K562 (cell line): ENCODE data around the gene AGO4. TPM values are rescaled to one million over a fixed set of nuclear protein-coding genes. Genes with fewer than 3 reads are reported as not detected.

Experiments used
- CXXC5 ChIP-seq: fragments of 250-450 bp; sonication (Bioruptor Pico); IDR thresholded peaks from 2 replicates; pipeline ENCODE4 v1.8.0; 2022; ENCODE audit warnings: inconsistent platforms, mild to moderate bottlenecking, moderate library complexity
- ELF4 ChIP-seq: fragments of 450-650 bp; formaldehyde crosslinking; IDR thresholded peaks from 2 replicates; pipeline ENCODE4 v1.4.0; 2022; ENCODE audit warnings: missing genetic modification characterization
- ESRRB ChIP-seq: fragments of 250-450 bp; sonication (Bioruptor Pico); IDR thresholded peaks from 2 replicates; pipeline ENCODE4 v1.5.0; 2020; ENCODE audit warnings: mild to moderate bottlenecking, moderate library complexity, borderline replicate concordance
- GABPA ChIP-seq: fragments of 200-800 bp; sonication (Bioruptor generic); conservative IDR thresholded peaks from 2 replicates; pipeline ENCODE4 v1.6.1; 2016; ENCODE audit warnings: low read depth, missing genetic modification characterization, missing compliant biosample characterization
- GTF2E2 ChIP-seq: fragments of 200-800 bp; sonication (Bioruptor generic); IDR thresholded peaks from 2 replicates; pipeline ENCODE4 v1.6.1; 2016; ENCODE audit warnings: missing genetic modification characterization, missing compliant biosample characterization
- HNRNPL ChIP-seq: fragments of 200-400 bp; formaldehyde crosslinking; IDR thresholded peaks from 2 replicates; pipeline ENCODE4 v1.6.1; 2017; ENCODE audit warnings: low read depth, mild to moderate bottlenecking, low read length
- LARP7 ChIP-seq: fragments of 450-650 bp; IDR thresholded peaks from 2 replicates; pipeline ENCODE4 v1.6.1; 2016
- MEF2A ChIP-seq: IDR thresholded peaks from 2 replicates; pipeline ENCODE4 v1.6.1; 2011; ENCODE audit warnings: low read depth, mild to moderate bottlenecking, low read length, moderate library complexity; ENCODE audit not compliant: control insufficient read depth
- MTF1 ChIP-seq: fragments of 250-450 bp; sonication (Bioruptor Pico); IDR thresholded peaks from 2 replicates; pipeline ENCODE4 v1.9.0; 2021; ENCODE audit warnings: moderate library complexity, mild to moderate bottlenecking, inconsistent platforms, borderline replicate concordance
- NFE2 ChIP-seq: IDR thresholded peaks from 2 replicates; pipeline ENCODE4 v1.6.1; 2014; ENCODE audit warnings: antibody characterized with exemption, low read depth
- OTX1 ChIP-seq: fragments of 450-650 bp; formaldehyde crosslinking; IDR thresholded peaks from 2 replicates; pipeline ENCODE4 v1.4.0; 2022; ENCODE audit warnings: mild to moderate bottlenecking
- SAFB2 ChIP-seq: fragments of 200-400 bp; formaldehyde crosslinking; IDR thresholded peaks from 2 replicates; pipeline ENCODE4 v1.6.1; 2018; ENCODE audit warnings: borderline replicate concordance, low read length, low read depth, moderate library complexity; ENCODE audit not compliant: severe bottlenecking
- SIX5 ChIP-seq, 2 experiments: IDR thresholded peaks; 2 replicates each; pipeline ENCODE4 v1.6.1; 2011; ENCODE audit warnings: low read length in 2 of 2, borderline replicate concordance in 1 of 2, low read depth in 1 of 2, mild to moderate bottlenecking in 1 of 2, moderate library complexity in 1 of 2; ENCODE audit not compliant: insufficient read depth in 1 of 2
- TFAM ChIP-seq: fragments of 250-450 bp; sonication (Bioruptor Pico); conservative IDR thresholded peaks from 2 replicates; pipeline ENCODE4 v1.5.0; 2021; ENCODE audit warnings: mild to moderate bottlenecking, moderate library complexity
- XRCC3 ChIP-seq: fragments of 450-650 bp; IDR thresholded peaks from 2 replicates; pipeline ENCODE4 v1.6.1; 2017; ENCODE audit warnings: mild to moderate bottlenecking, moderate library complexity
- ZFX ChIP-seq: sonication (generic); formaldehyde crosslinking; IDR thresholded peaks from 2 replicates; pipeline ENCODE4 v1.8.0; 2022; ENCODE audit warnings: mild to moderate bottlenecking, missing genetic modification reagents, moderate library complexity
- ZNF23 ChIP-seq: fragments of 250-450 bp; sonication (Bioruptor Pico); IDR thresholded peaks from 2 replicates; pipeline ENCODE4 v1.4.0; 2020; ENCODE audit warnings: mild to moderate bottlenecking
- ZNF668 ChIP-seq: fragments of 250-450 bp; sonication (Bioruptor Pico); IDR thresholded peaks from 2 replicates; pipeline ENCODE4 v1.8.0; 2022; ENCODE audit warnings: mild to moderate bottlenecking, inconsistent platforms
- polyA plus RNA-seq, 8 experiments: library from polyadenylated mRNA; depleted of rRNA in 4 of 8; stranded (reverse) in 5 of 8; unstranded in 3 of 8; fragments of >200 nt; fragmentation: Nextera tagmentation in 2 of 8; fragmentation: Illumina TruSeq in 1 of 8; extraction: Ambion mirVana in 2 of 8; extraction: Trizol in 1 of 8; gene quantifications; 2 replicates each; pipeline versions ENCODE4 v1.2.1 to v1.2.3, GENCODE V29; 2011 to 2014; ENCODE audit warnings: inconsistent platforms in 1 of 8, missing spikeins in 1 of 8
- total RNA-seq, 7 experiments: library from RNA; depleted of rRNA in 6 of 7; stranded (reverse); fragments of >200 nt in 6 of 7; fragmentation: Illumina TruSeq in 2 of 7; extraction: Trizol in 2 of 7; gene quantifications; 2 replicates each; pipeline versions ENCODE4 v1.2.1 to v1.2.3, GENCODE V29; 2011 to 2021; ENCODE audit warnings: low replicate concordance in 1 of 7
- TF ChIP-seq, protein P1 (sequence below): fragments of 450-650 bp; IDR thresholded peaks from 2 replicates; pipeline ENCODE4 v1.6.1; 2014; ENCODE audit warnings: low read depth, mild to moderate bottlenecking, moderate library complexity, borderline replicate concordance
- TF ChIP-seq, protein P2 (sequence below), 2 experiments: fragments of 150-350 bp in 1 of 2; IDR thresholded peaks; 2 replicates each; pipeline ENCODE4 v1.6.1; 2012 to 2016; ENCODE audit warnings: low read depth in 2 of 2, low read length in 2 of 2, mild to moderate bottlenecking in 1 of 2, moderate library complexity in 1 of 2
- TF ChIP-seq, protein P3 (sequence below): fragments of 250-450 bp; sonication (Bioruptor Pico); IDR thresholded peaks from 2 replicates; pipeline ENCODE4 v1.4.0; 2020; ENCODE audit warnings: mild to moderate bottlenecking, moderate library complexity

AGO4 gene
- total and polyA plus RNA-seq, 9 of the 15 experiments (the other 6 are each of a cell fraction or from before 2014, with no cell fraction given), result 1.3 to 10.5 (median 6.5) TPM

DNA sequence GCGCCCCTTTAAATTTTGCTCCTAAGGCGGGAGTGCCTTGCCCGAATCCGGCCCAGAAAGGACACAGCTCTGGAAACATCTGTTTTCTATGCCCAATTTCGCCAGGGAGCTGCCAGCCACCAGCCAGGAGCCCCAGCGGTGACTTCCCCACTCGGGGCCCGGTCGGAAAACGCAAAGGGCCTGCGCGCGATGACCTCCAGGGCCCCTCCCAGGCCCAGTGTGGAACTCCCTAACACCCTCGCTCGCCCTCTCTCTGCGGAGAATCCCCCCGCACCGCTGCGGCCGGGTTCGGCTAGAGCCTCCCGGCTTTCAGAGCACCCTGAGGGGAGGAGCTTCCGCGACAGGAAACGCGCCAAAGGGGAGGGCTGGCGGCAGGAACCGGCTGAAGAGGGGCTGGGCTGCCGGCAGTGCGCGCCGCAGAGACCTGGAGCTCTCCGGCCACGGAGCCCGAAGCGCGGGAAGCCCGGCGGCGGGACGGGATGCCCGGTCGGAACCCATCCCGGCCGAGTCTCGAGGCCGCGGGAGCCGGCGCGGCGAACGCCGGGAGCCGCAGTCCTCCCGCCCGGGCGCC lies 38.5 kb upstream of the AGO4 start (continued):
- TF ChIP-seq TFAM, result no peak
- TF ChIP-seq NFE2, result no peak
- peak; percentile 75 for TF ChIP-seq CXXC5 (CRISPR knock-in tag)
- TF ChIP-seq, protein P1, sequence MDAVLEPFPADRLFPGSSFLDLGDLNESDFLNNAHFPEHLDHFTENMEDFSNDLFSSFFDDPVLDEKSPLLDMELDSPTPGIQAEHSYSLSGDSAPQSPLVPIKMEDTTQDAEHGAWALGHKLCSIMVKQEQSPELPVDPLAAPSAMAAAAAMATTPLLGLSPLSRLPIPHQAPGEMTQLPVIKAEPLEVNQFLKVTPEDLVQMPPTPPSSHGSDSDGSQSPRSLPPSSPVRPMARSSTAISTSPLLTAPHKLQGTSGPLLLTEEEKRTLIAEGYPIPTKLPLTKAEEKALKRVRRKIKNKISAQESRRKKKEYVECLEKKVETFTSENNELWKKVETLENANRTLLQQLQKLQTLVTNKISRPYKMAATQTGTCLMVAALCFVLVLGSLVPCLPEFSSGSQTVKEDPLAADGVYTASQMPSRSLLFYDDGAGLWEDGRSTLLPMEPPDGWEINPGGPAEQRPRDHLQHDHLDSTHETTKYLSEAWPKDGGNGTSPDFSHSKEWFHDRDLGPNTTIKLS, result no peak
- peak; percentile 89 for TF ChIP-seq GABPA
- TF ChIP-seq ZFX, result peak; percentile 97
- no peak for TF ChIP-seq LARP7
- TF ChIP-seq SIX5 (IDR thresholded peaks at IDR 0.05; ENCODE audit: borderline replicate concordance in 1 of 2, insufficient read depth in 1 of 2, low read depth in 1 of 2, low read length in 2 of 2), result no peak
- no peak for TF ChIP-seq OTX1 (CRISPR knock-in tag)
- no peak for TF ChIP-seq MEF2A
- TF ChIP-seq, protein P2, sequence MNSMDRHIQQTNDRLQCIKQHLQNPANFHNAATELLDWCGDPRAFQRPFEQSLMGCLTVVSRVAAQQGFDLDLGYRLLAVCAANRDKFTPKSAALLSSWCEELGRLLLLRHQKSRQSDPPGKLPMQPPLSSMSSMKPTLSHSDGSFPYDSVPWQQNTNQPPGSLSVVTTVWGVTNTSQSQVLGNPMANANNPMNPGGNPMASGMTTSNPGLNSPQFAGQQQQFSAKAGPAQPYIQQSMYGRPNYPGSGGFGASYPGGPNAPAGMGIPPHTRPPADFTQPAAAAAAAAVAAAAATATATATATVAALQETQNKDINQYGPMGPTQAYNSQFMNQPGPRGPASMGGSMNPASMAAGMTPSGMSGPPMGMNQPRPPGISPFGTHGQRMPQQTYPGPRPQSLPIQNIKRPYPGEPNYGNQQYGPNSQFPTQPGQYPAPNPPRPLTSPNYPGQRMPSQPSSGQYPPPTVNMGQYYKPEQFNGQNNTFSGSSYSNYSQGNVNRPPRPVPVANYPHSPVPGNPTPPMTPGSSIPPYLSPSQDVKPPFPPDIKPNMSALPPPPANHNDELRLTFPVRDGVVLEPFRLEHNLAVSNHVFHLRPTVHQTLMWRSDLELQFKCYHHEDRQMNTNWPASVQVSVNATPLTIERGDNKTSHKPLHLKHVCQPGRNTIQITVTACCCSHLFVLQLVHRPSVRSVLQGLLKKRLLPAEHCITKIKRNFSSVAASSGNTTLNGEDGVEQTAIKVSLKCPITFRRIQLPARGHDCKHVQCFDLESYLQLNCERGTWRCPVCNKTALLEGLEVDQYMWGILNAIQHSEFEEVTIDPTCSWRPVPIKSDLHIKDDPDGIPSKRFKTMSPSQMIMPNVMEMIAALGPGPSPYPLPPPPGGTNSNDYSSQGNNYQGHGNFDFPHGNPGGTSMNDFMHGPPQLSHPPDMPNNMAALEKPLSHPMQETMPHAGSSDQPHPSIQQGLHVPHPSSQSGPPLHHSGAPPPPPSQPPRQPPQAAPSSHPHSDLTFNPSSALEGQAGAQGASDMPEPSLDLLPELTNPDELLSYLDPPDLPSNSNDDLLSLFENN (IDR thresholded peaks at IDR 0.05; ENCODE audit: low read depth in 2 of 2, low read length in 2 of 2), result no peak; a peak in 1 of 4 replicates
- no peak for TF ChIP-seq ELF4 (CRISPR knock-in tag)
- TF ChIP-seq ZNF23 (CRISPR knock-in tag), result no peak
- TF ChIP-seq SAFB2, result no peak
- TF ChIP-seq ESRRB (CRISPR knock-in tag), result no peak
- no peak for TF ChIP-seq ZNF668
- TF ChIP-seq, protein P3, sequence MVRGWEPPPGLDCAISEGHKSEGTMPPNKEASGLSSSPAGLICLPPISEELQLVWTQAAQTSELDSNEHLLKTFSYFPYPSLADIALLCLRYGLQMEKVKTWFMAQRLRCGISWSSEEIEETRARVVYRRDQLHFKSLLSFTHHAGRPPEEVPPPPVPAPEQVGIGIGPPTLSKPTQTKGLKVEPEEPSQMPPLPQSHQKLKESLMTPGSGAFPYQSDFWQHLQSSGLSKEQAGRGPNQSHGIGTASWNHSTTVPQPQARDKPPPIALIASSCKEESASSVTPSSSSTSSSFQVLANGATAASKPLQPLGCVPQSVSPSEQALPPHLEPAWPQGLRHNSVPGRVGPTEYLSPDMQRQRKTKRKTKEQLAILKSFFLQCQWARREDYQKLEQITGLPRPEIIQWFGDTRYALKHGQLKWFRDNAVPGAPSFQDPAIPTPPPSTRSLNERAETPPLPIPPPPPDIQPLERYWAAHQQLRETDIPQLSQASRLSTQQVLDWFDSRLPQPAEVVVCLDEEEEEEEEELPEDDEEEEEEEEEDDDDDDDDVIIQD (CRISPR knock-in tag), result no peak
- TF ChIP-seq HNRNPL, result no peak; the same call in 1 of the 2 replicates
- peak; percentile 86; the same call in 1 of the 2 replicates for TF ChIP-seq GTF2E2 (tag)
- TF ChIP-seq XRCC3, result no peak
- no peak for TF ChIP-seq MTF1 (CRISPR knock-in tag)
